Activated T-helper 2 cell treated with anti-CD3 and anti-CD28 coated beads, Interferon-gamma antibody, Interleukin-2, Interleukin-4, amounts not matched to agents 10 μg/mL and 5 μg/mL and 100 μg/mL, durations not matched to agents 14 hours and 24 hours and 36 hours (primary cell): ENCODE data around the gene ESAM. TPM values are rescaled to one million over a fixed set of nuclear protein-coding genes. Genes with fewer than 3 reads are reported as not detected.

Source experiments
- total RNA-seq: library from RNA; stranded (reverse); gene quantifications from 2 replicates; pipeline ENCODE4 v1.2.3, GENCODE V29; 2022

The ESAM gene
- total RNA-seq, 1 donor from 2014 or later = 0.23 TPM

Other genes starting within 250 kb of the ESAM start
- gene OR8B12, start 218.6 kb downstream of the ESAM start, total RNA-seq = not detected in 2 replicates
- not detected in 2 replicates for gene OR8A1, start 192.3 kb downstream of the ESAM start, total RNA-seq
- not detected in 2 replicates for gene PANX3, start 150.9 kb downstream of the ESAM start, total RNA-seq
- gene TBRG1, start 139.4 kb downstream of the ESAM start, total RNA-seq = 36.1 and 37.4 TPM in 2 replicates
- 5.0 and 5.2 TPM in 2 replicates for gene SIAE, start 88.6 kb downstream of the ESAM start, total RNA-seq
- gene SPA17, start 88.4 kb downstream of the ESAM start, total RNA-seq = 2.3 and 2.9 TPM in 2 replicates
- 5.0 and 6.7 TPM in 2 replicates for gene NRGN, start 22.3 kb downstream of the ESAM start, total RNA-seq
- not detected in 2 replicates for gene VSIG2, start 10.0 kb downstream of the ESAM start, total RNA-seq
- gene MSANTD2, start 38.1 kb upstream of the ESAM start, total RNA-seq = 10.5 and 10.8 TPM in 2 replicates
- 9.0 and 10.6 TPM in 2 replicates for gene ROBO3, start 103.1 kb upstream of the ESAM start, total RNA-seq
- gene ROBO4, start 135.6 kb upstream of the ESAM start, total RNA-seq = not detected in 2 replicates
- gene HEPN1, start 157.0 kb upstream of the ESAM start, total RNA-seq = not detected in 2 replicates
- not detected in 2 replicates for gene HEPACAM, start 173.8 kb upstream of the ESAM start, total RNA-seq
- gene CCDC15, start 191.9 kb upstream of the ESAM start, total RNA-seq = 3.6 and 3.7 TPM in 2 replicates